Measurements from ENCODE around the gene EVC.

EVC gene

DNA sequence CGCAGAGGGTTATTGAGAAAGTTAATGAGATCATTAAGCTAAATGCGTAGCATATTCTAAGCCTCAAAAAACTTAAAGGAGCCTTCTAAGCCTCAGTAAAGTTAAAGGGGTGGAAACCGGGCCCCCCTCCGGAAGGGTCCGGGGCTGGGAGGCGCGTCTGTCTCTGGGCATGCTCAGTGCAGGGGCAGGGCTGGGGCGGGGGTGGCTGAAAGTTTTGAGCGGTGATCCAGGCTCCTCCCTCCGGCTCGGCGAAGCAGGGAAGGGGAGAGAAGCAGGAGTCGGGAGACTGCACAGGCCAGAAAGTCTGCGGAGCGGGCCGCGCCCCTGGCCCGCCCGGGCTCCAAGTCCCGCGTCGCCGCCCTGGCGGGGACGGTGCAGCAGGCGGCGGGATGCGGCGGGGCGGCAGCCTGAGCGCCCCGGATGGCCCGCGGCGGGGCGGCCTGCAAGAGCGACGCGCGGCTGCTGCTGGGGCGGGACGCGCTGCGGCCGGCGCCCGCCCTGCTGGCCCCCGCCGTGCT is at the start of gene EVC:
Gene EVC, plus strand, starts transcription at position 241 of the 518 bp plus-strand sequence. Its CDS starts 180 bp downstream, at position 421.
- H3K9me3 ChIP-seq (ENCODE audit: severe bottlenecking), result no peaks in the 10 kb centered on the region
- H3K27me3 ChIP-seq (ENCODE audit: insufficient read depth, low read depth, severe bottlenecking), result no peaks in the 10 kb centered on the region
- TF ChIP-seq, protein P1, sequence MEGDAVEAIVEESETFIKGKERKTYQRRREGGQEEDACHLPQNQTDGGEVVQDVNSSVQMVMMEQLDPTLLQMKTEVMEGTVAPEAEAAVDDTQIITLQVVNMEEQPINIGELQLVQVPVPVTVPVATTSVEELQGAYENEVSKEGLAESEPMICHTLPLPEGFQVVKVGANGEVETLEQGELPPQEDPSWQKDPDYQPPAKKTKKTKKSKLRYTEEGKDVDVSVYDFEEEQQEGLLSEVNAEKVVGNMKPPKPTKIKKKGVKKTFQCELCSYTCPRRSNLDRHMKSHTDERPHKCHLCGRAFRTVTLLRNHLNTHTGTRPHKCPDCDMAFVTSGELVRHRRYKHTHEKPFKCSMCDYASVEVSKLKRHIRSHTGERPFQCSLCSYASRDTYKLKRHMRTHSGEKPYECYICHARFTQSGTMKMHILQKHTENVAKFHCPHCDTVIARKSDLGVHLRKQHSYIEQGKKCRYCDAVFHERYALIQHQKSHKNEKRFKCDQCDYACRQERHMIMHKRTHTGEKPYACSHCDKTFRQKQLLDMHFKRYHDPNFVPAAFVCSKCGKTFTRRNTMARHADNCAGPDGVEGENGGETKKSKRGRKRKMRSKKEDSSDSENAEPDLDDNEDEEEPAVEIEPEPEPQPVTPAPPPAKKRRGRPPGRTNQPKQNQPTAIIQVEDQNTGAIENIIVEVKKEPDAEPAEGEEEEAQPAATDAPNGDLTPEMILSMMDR (IDR thresholded peaks at IDR 0.05; ENCODE audit: low read depth, low read length), result no peak
- peak within 1 kb of the TSS; percentile 79 for H3K27ac ChIP-seq
- H3K4me3 ChIP-seq (ENCODE audit: low read depth, low read length), result peak within 1 kb of the TSS; percentile 55
- peak; percentile 95 for DNase-seq
- H3K36me3 ChIP-seq, result no peaks in the 10 kb centered on the region; the same call in 1 of the 2 replicates

DNA sequence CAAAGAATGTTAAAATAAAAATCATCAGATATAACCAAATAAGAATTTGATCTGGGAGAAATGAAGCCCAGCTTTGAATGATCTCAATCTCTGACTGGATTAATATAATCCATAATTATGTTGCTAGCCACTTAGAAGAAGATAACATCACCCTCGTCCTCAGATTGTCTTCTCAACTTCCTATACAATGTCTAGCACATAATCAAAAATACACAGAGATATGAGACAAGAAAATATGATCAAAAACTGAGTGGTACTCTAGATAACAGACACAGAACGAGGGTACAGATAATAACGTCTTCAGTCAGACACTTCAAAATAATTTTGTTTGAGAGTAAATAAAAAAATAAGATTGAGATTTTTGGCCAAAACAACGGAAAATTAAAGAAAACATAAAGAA is 49.8 kb upstream of the EVC start:
- peaks cover 3% of the 10 kb centered on the region for H3K9me3 ChIP-seq (ENCODE audit: severe bottlenecking)
- H3K4me3 ChIP-seq (ENCODE audit: low read depth, low read length), result no peak overlapping the region
- no peaks in the 10 kb centered on the region for H3K27me3 ChIP-seq (ENCODE audit: insufficient read depth, low read depth, severe bottlenecking)
- TF ChIP-seq, protein P1 (IDR thresholded peaks at IDR 0.05; ENCODE audit: low read depth, low read length), result no peak
- no peaks in the 10 kb centered on the region for H3K36me3 ChIP-seq
- DNase-seq, result no peak
- peak overlapping the region; percentile 17 for H3K27ac ChIP-seq

DNA sequence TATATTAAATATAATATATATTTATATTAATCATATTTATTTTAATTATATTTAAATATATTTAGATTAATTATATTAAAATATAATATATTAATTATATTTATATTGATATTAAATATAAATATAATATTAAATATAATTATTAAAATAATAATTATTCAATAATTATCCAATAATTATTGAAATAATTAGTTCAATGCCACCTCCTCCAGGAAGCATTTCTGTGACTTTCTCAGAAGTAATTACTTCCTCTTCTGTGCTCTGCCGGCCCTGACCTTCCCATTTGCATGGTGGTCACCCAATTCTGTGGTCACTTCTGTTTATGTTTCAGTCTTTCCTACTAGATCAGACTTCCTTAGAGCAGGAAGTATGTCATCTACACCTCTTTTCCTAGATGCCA is 48.4 kb upstream of the EVC start:
- peaks cover 6% of the 10 kb centered on the region for H3K9me3 ChIP-seq (ENCODE audit: severe bottlenecking)
- no peak overlapping the region for H3K4me3 ChIP-seq (ENCODE audit: low read depth, low read length)
- no peak for DNase-seq
- H3K27me3 ChIP-seq (ENCODE audit: insufficient read depth, low read depth, severe bottlenecking), result no peaks in the 10 kb centered on the region
- no peak overlapping the region; the same call in 1 of the 2 replicates for H3K27ac ChIP-seq
- TF ChIP-seq, protein P1 (IDR thresholded peaks at IDR 0.05; ENCODE audit: low read depth, low read length), result no peak
- H3K36me3 ChIP-seq, result no peaks in the 10 kb centered on the region

DNA sequence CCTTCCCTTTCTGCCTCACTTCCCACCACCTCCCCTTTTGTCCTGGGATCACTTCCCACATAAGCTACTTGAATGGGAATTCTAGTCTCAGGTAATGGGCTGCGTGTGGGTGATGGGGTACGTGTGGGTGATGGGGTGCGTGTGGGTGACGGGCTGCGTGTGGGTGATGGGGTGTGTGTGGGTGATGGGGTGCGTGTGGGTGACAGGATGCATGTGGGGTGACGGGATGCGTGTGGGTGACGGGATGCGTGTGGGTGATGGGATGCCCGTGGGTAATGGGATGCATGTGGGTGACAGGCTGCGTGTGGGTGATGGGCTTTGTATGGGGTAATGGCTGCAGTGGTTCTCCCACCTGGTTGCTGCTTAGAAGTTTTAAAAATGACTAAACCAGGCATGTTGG is 46.2 kb upstream of the EVC start:
- Histone ChIP-seq H3K27ac (no peak overlapping the region), H3K27me3 (ENCODE audit: insufficient read depth, low read depth, severe bottlenecking) (no peaks in the 10 kb centered on the region), H3K36me3 (no peaks in the 10 kb centered on the region), H3K4me3 (ENCODE audit: low read depth, low read length) (no peak overlapping the region), H3K9me3 (ENCODE audit: severe bottlenecking) (peaks cover 9% of the 10 kb centered on the region)
- TF ChIP-seq, protein P1 (IDR thresholded peaks at IDR 0.05; ENCODE audit: low read depth, low read length), result no peak
- DNase-seq, result no peak

DNA sequence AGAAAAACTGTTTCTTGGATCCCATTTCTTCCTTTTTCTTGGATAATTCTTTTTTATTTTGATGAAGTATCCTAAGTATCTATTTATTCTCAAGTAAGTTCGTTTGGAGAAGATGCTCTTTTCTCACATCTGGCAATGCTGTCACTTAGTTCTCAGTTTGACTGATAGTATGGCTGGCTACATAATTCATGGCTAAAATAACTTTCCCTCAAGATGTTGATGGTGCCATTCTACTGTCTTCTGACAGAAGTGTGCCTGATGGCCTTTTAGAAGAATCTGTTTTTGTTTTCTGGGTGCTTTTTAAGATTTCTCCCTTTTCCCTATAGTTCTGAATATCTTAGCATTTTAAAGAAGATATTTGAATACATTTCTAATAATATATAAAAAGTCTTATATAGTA is 44.3 kb upstream of the EVC start:
- TF ChIP-seq, protein P1 (IDR thresholded peaks at IDR 0.05; ENCODE audit: low read depth, low read length), result no peak
- Histone ChIP-seq H3K27me3 (ENCODE audit: insufficient read depth, low read depth, severe bottlenecking) (no peaks in the 10 kb centered on the region), H3K27ac (no peak overlapping the region), H3K36me3 (no peaks in the 10 kb centered on the region), H3K9me3 (ENCODE audit: severe bottlenecking) (peaks cover 6% of the 10 kb centered on the region), H3K4me3 (ENCODE audit: low read depth, low read length) (no peak overlapping the region)
- DNase-seq, result no peak

DNA sequence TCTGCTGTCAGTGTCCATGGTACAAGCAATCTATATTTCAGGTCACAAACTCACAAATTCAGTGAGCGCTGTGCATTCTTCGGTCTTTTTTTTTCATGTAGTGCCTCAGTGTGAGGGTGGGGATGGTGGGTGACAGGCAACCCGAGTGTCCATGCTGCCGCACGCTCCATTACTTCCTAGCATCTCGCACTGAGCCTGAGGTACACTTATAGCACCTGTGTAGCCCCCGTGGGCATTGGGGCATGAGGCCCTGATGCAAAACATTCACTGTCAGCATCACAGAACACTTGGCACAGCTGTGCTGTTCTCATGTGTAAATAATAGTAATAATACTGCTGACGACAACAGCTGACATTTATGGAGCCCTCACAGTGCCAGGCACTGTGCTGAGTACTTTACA is 34.2 kb upstream of the EVC start:
- Histone ChIP-seq H3K36me3 (no peaks in the 10 kb centered on the region), H3K27me3 (ENCODE audit: insufficient read depth, low read depth, severe bottlenecking) (no peaks in the 10 kb centered on the region), H3K27ac (no peak overlapping the region), H3K9me3 (ENCODE audit: severe bottlenecking) (no peaks in the 10 kb centered on the region), H3K4me3 (ENCODE audit: low read depth, low read length) (no peak overlapping the region)
- DNase-seq, result no peak
- TF ChIP-seq, protein P1 (IDR thresholded peaks at IDR 0.05; ENCODE audit: low read depth, low read length), result no peak
